Astrocyte (in vitro differentiated cells and primary cell): ENCODE data around the gene CYP27B1. TPM values are rescaled to one million over a fixed set of nuclear protein-coding genes. Genes with fewer than 3 reads are reported as not detected.
"Not testable (repeated sequence)": the region's sequence is repeated elsewhere in the genome, so short reads cannot be mapped to it uniquely, and the experiment has no call there.

Experiments used
- DNase-seq: peaks from one replicate; pipeline ENCODE4 v3.0.0-alpha.2; 2010; ENCODE audit warnings: low read depth
- FAIRE-seq: peaks from 2 replicates; lab custom pipeline; 2011; peaks lifted over from hg19 to GRCh38; lab: Jason Lieb, UNC
- H2AFZ ChIP-seq: 2 replicates; pipeline ENCODE4 v1.6.0; 2012; ENCODE audit warnings: low read depth, low read length, inconsistent platforms
- H3K27ac ChIP-seq: 2 replicates; pipeline ENCODE4 v1.5.1; 2011; ENCODE audit warnings: low read depth, low read length, inconsistent platforms
- H3K27me3 ChIP-seq: 2 replicates; pipeline ENCODE4 v1.6.0; 2011; ENCODE audit warnings: low read length, inconsistent platforms; ENCODE audit not compliant: insufficient read depth
- H3K36me3 ChIP-seq: 2 replicates; pipeline ENCODE4 v1.5.1; 2011; ENCODE audit warnings: low read length, inconsistent platforms; ENCODE audit not compliant: insufficient read depth
- H3K4me1 ChIP-seq: 2 replicates; pipeline ENCODE4 v1.5.1; 2011; ENCODE audit warnings: low read length, inconsistent platforms; ENCODE audit not compliant: insufficient read depth
- H3K4me2 ChIP-seq: 2 replicates; pipeline ENCODE4 v1.6.0; 2012; ENCODE audit warnings: low read length, inconsistent platforms
- H3K4me3 ChIP-seq: 2 replicates; pipeline ENCODE4 v1.5.1; 2011; ENCODE audit warnings: low read depth, mild to moderate bottlenecking, low read length, inconsistent platforms; ENCODE audit not compliant: insufficient read depth
- H3K79me2 ChIP-seq: 2 replicates; pipeline ENCODE4 v1.6.0; 2012; ENCODE audit warnings: mild to moderate bottlenecking, low read length, inconsistent platforms; ENCODE audit not compliant: insufficient read depth
- H3K9ac ChIP-seq: 2 replicates; pipeline ENCODE4 v1.6.0; 2012; ENCODE audit warnings: mild to moderate bottlenecking, low read length, inconsistent platforms
- H3K9me3 ChIP-seq: 2 replicates; pipeline ENCODE4 v1.5.1; 2012; ENCODE audit warnings: low read depth, mild to moderate bottlenecking, low read length, inconsistent platforms; ENCODE audit not compliant: insufficient read depth
- H4K20me1 ChIP-seq: 2 replicates; pipeline ENCODE4 v1.6.0; 2012; ENCODE audit warnings: low read length, inconsistent platforms; ENCODE audit not compliant: insufficient read depth
- H3K27ac Mint-ChIP-seq: one replicate; pipeline ENCODE4 v1.8.0; 2021; ENCODE audit warnings: mild to moderate bottlenecking, mixed read lengths; ENCODE audit not compliant: unreplicated experiment
- H3K27me3 Mint-ChIP-seq: one replicate; pipeline ENCODE4 v1.8.0; 2021; ENCODE audit warnings: low read depth, mixed read lengths; ENCODE audit not compliant: unreplicated experiment
- H3K36me3 Mint-ChIP-seq: one replicate; pipeline ENCODE4 v1.8.0; 2021; ENCODE audit warnings: low read depth, mixed read lengths; ENCODE audit not compliant: unreplicated experiment
- H3K4me1 Mint-ChIP-seq: one replicate; pipeline ENCODE4 v1.8.0; 2021; ENCODE audit warnings: low read depth, mixed read lengths; ENCODE audit not compliant: unreplicated experiment
- H3K4me3 Mint-ChIP-seq: one replicate; pipeline ENCODE4 v1.8.0; 2021; ENCODE audit warnings: mild to moderate bottlenecking, moderate library complexity, mixed read lengths; ENCODE audit not compliant: unreplicated experiment
- H3K9me3 Mint-ChIP-seq: one replicate; pipeline ENCODE4 v1.8.0; 2021; ENCODE audit warnings: mild to moderate bottlenecking, mixed read lengths; ENCODE audit not compliant: unreplicated experiment
- EZH2 ChIP-seq: IDR thresholded peaks from 2 replicates; pipeline ENCODE4 v1.6.1; 2012; ENCODE audit warnings: mild to moderate bottlenecking, low read length, inconsistent platforms; ENCODE audit not compliant: insufficient read depth
- total RNA-seq: library from RNA; stranded (reverse); gene quantifications from 2 replicates; pipeline ENCODE4 v1.2.1, GENCODE V29; 2021
- TF ChIP-seq, protein P1 (sequence below): IDR thresholded peaks from 2 replicates; pipeline ENCODE4 v1.5.1; 2011; ENCODE audit warnings: low read depth, mild to moderate bottlenecking, inconsistent platforms, low read length, moderate library complexity; ENCODE audit not compliant: insufficient read depth

Gene CYP27B1
- total RNA-seq, 1 donor from 2014 or later: 1.5 TPM

DNA sequence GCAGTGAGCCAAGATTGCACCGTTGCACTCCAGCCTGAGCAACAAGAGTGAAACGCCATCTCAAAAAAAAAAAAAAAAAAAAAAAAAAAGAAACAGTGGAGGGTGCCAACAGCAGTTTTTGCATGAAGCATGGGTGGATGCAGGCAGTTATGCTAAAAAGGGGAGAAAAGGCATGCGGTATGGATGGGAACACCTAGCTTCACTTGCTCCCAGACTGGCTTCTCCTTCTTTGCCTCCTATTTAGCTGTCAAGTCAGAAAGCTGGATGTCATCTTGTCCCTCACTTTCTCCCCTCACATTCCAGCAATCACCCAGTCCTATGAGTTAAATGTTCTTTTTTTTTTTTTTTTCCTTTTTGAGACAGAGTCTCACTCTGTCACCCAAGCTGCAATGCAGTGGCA lies 8.2 kb upstream of the CYP27B1 start:
- TF ChIP-seq, protein P1, sequence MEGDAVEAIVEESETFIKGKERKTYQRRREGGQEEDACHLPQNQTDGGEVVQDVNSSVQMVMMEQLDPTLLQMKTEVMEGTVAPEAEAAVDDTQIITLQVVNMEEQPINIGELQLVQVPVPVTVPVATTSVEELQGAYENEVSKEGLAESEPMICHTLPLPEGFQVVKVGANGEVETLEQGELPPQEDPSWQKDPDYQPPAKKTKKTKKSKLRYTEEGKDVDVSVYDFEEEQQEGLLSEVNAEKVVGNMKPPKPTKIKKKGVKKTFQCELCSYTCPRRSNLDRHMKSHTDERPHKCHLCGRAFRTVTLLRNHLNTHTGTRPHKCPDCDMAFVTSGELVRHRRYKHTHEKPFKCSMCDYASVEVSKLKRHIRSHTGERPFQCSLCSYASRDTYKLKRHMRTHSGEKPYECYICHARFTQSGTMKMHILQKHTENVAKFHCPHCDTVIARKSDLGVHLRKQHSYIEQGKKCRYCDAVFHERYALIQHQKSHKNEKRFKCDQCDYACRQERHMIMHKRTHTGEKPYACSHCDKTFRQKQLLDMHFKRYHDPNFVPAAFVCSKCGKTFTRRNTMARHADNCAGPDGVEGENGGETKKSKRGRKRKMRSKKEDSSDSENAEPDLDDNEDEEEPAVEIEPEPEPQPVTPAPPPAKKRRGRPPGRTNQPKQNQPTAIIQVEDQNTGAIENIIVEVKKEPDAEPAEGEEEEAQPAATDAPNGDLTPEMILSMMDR: no peak
- TF ChIP-seq EZH2: no peak

DNA sequence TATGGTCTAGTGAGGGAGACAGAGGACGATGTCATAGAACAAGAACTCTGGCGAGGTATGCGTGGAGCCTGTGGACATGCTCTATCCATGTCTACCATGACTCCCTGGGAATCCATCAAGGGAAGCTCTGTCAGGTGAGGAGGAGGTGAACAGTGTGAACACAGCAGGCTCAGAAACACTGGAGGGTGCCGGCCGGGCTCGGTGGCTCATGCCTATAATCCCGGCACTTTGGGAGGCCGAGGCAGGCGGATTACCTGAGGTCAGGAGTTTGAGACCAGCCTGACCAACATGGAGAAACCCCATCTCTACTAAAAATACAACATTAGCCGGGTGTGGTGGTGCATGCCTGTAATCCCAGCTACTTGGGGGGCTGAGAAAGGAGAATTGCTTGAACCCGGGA lies 7.8 kb upstream of the CYP27B1 start:
- not testable (repeated sequence) for H3K4me1 Mint-ChIP-seq, H3K9me3 ChIP-seq, H3K9me3 Mint-ChIP-seq, H3K4me1 ChIP-seq, H3K36me3 ChIP-seq, H4K20me1 ChIP-seq, H3K27ac Mint-ChIP-seq, FAIRE-seq, H2AFZ ChIP-seq, H3K27me3 Mint-ChIP-seq, H3K27me3 ChIP-seq, H3K27ac ChIP-seq, DNase-seq, H3K4me2 ChIP-seq, H3K4me3 ChIP-seq, H3K9ac ChIP-seq
- peaks cover 16% of the 10 kb centered on the region for H3K79me2 ChIP-seq
- peak overlapping the region; percentile 63 for H3K4me3 Mint-ChIP-seq
- peaks cover 13% of the 10 kb centered on the region for H3K36me3 Mint-ChIP-seq

More for the DNA sequence above, 8.2 kb upstream of the CYP27B1 start:
- FAIRE-seq (no peak), DNase-seq (no peak)
- H4K20me1 ChIP-seq: peaks cover 5% of the 10 kb centered on the region
- no peaks in the 10 kb centered on the region for H3K9me3 ChIP-seq
- H3K4me2 ChIP-seq: no peak overlapping the region
- no peaks in the 10 kb centered on the region for H3K27me3 ChIP-seq
- H3K27ac Mint-ChIP-seq: no peak overlapping the region
- H2AFZ ChIP-seq: no peak overlapping the region
- no peak overlapping the region for H3K27ac ChIP-seq
- peaks cover 6% of the 10 kb centered on the region for H3K4me1 Mint-ChIP-seq
- no peaks in the 10 kb centered on the region for H3K27me3 Mint-ChIP-seq
- no peak overlapping the region for H3K9ac ChIP-seq
- H3K4me1 ChIP-seq: peaks cover 9% of the 10 kb centered on the region
- peaks cover 15% of the 10 kb centered on the region for H3K36me3 Mint-ChIP-seq
- no peak overlapping the region for H3K4me3 ChIP-seq
- peaks cover 16% of the 10 kb centered on the region for H3K79me2 ChIP-seq
- no peaks in the 10 kb centered on the region for H3K9me3 Mint-ChIP-seq
- H3K36me3 ChIP-seq: peaks cover 2% of the 10 kb centered on the region
- no peak overlapping the region for H3K4me3 Mint-ChIP-seq

DNA sequence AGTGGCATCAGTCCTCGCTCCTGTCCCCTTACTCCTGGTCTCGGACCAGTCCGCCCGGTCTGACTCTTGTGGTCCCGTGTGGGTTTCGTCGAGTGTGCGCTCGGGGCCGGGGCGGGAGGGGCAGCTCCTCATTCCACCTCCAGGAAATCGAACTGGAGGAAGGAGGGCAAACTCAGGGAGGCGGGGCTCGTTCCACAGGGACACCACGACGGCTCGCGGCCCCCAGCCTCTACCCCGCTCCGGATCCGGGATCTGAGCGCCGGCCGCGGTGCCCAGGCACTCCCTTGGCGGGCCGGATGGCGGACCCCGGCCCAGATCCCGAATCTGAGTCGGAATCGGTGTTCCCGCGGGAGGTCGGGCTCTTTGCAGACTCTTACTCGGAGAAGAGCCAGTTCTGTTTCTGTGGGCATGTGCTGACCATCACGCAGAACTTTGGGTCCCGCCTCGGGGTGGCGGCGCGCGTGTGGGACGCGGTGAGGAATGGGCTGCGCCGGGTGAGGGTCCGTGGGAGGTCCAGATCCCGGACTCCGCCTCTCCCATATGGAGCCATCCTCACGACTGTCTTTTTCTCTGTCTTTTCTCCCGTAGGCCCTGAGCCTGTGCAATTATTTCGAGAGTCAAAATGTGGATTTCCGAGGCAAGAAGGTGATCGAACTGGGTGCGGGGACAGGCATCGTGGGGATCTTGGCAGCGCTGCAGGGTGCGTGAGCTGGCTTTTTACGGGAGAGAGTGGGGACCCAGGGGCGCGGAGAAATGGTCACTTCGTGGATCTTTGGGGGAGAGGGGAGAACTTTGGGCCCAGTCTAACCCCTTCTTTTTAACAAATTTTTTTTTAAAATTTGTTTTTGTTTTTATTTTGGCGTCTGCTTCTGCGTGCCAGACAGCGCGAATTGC lies 5.8 kb upstream of the CYP27B1 start, which contains the start of gene EEF1AKMT3:
Gene EEF1AKMT3, plus strand, starts transcription at position 186 of the 894 bp plus-strand sequence. Its CDS starts 111 bp downstream, at position 297.
- H3K36me3 ChIP-seq: peaks cover 2% of the 10 kb centered on the region
- H3K79me2 ChIP-seq: peaks cover 16% of the 10 kb centered on the region
- no peaks in the 10 kb centered on the region for H3K27me3 ChIP-seq
- H3K4me1 ChIP-seq: peaks cover 9% of the 10 kb centered on the region
- Mint-ChIP-seq H3K9me3 (no peaks in the 10 kb centered on the region), H3K36me3 (peaks cover 18% of the 10 kb centered on the region), H3K27ac (peak within 1 kb of the TSS; percentile 99), H3K27me3 (peaks cover 2% of the 10 kb centered on the region), H3K4me1 (peaks cover 6% of the 10 kb centered on the region), H3K4me3 (peak within 1 kb of the TSS; percentile 86)
- FAIRE-seq: no peak
- peak within 1 kb of the TSS; percentile 95 for H3K4me2 ChIP-seq
- TF ChIP-seq EZH2: no peak
- TF ChIP-seq, protein P1: no peak
- no peaks in the 10 kb centered on the region for H4K20me1 ChIP-seq
- H3K4me3 ChIP-seq: peak within 1 kb of the TSS; percentile 85
- H3K9me3 ChIP-seq: no peaks in the 10 kb centered on the region
- DNase-seq: no peak
- H2AFZ ChIP-seq: peak within 1 kb of the TSS; percentile 97
- peak within 1 kb of the TSS; percentile 96 for H3K27ac ChIP-seq
- H3K9ac ChIP-seq: peak within 1 kb of the TSS; percentile 97
